GM19467 (cell line): ENCODE results near the gene ERCC6L.
A peak's percentile ranks its signal among the peaks of the same experiment; 100 is the strongest.
"Not testable (repeated sequence)": the region's sequence is repeated elsewhere in the genome, so short reads cannot be mapped to it uniquely, and the experiment has no call there.

Experiments used
- ATAC-seq: cut with Tn5 transposase; IDR thresholded peaks from one replicate; pipeline ENCODE4 v1.9.1; 2021; ENCODE audit warnings: mild to moderate bottlenecking, moderate library complexity; ENCODE audit not compliant: unreplicated experiment

ERCC6L gene

DNA sequence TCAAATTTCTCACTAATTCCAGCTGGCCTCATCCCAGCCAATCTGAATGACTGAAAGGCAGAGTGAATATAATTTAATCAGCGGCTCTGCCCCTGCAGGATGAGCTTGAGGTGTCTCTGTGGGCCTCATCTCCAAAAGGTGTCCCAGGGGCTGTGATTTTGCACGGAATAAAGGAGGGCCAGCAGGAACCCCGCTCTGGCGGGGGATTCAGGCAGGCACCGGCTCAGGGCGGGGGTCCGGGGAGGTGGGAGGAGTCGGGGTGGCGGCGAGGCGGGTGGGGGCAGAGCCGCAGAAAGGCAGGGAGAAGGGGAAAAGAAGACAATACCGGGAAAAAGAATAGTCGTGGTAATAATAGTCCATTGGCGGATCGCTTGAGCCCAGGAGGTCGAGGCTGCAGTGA, 16.0 kb upstream of the ERCC6L start:
- no peak for ATAC-seq

DNA sequence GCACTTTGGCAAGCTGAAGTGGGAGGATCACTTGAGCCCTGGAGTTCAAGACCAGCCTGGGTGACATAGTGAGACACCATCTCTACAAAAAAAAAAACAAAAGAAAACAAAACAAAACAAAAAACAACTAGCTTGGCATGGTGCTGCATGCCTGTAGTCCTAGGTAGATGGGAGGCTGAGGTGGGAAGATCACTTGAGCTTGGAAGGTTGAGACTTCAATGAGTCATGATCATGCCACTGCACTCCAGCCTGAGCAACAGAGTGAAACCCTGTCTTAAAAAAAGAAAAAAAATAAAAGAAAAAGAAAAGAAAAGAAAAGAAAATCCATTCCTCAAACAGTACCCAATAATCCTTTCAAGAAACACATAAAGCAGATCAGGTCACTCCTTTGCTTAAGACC, 14.9 kb upstream of the ERCC6L start:
- no peak for ATAC-seq

DNA sequence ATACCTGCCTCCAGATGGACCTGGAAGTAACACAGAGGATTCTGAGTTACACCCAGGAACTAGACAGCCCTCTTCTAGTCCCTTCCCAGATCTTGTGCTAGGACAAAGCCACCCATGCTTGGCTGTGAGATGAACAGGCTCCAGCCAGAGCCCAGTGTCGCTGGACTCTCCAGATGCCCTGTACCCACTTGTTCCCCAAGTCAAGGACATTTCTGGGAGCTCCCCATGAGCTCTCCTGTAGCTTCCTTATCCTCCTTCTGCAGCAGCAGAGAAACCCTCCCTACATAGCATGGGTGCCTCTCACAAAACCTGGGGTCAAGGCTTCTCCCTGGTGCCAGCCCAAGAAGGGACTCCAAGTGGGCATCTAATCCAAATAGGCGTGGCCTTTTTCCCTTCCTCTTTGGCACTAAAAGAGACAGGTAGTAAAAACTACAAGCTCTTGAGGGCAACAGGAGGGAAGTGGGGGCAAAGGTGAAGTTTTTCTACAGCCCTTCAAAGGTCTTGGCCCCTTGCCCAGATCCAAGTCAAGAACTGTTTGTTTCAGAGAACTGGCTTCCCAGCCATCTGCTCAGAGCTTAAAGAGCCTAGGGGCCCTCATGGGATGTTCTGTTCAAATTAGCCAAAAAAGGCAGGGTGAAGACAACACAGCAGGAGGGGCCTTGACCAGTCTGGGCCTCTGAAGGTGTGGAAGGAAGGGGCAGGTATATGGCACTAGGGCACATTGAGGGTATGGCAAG, 8.5 kb upstream of the ERCC6L start:
- ATAC-seq, result no peak

DNA sequence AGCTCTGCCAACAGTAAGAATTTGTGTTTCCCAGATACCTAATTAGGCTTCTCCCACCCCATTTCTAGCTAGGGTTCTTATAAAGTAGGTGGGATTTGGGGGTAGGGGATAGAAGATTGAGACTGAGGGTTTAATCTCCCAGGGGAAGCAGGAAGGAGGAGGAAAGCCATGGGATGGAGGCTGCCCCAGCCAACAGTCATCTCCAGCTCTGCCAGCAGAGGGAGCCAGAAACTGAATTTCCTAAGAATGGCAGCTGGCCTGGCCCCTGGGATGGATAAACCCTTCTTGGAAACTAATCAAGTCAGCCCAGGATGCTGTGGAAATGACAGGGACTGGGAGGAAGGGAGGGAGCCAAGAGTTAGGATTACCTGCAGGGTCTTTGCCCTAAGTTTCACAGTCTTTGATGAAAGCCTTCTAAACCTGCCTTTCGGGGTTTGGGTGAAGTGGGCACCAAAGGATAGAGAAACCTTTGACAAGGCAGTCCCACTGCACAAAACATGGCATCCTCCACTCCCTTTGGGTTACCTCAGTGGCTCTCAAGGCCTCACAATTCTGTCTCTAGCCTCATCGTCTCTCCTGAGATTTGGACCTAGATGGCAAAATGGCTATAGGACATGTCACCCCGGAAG, 6.7 kb upstream of the ERCC6L start:
- no peak for ATAC-seq

DNA sequence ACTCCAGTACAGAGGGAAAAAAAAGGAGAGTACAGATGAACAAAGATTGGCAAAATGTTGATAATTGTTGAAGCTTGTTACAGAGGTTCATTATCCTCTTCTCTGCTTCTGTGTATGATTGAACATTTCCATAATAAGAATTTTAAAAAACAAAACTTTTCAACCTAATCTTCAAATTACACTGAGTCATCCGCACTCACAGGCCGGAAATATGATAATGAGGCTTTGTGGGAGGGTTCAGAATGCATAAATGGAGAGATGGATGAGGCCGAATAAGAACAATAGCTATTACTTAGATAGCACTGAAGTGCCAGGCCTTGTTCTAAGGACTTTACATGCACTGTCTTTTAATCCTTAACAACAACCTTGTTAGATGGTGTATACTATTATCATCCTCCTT, 4.6 kb upstream of the ERCC6L start:
- ATAC-seq, result no peak

DNA sequence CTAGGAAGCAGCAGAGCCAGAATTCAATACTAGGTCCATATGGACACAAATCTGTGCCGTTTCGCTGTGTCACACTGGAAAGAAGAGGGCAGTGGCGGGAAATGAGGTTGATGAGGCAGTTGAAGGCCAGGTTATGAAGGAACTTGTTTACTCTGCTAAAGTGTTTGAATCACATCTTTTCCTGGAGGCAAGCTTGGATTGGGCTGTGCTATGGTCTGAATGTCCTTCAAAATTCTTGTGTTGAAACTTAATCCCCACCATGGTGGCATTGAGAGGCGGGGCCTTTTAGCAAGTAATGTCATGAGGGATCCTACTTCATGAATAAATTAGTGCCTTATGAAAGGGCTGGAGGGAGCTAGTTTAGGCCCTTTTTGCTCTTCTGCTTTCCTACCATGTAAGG, 2.1 kb upstream of the ERCC6L start:
- no peak for ATAC-seq

DNA sequence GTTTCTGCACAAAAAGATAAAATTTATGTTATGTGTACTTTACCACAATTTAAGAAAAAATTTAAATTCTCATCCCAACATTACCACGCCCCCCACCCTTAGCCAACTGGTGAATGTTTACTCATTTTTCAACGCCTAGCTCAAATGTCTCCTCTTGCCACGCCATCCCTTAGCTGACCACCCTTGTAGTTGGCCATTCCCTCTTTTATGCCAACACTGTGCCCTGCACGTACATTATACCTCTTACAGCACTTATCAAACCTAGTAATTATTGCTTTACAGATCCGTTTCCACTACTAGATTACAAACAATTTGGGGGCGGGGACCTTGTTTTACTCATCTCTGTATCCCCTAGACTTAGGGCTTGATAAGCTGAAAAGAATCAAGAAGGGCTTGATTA, 644 bp downstream of the ERCC6L start:
- no peak for ATAC-seq

DNA sequence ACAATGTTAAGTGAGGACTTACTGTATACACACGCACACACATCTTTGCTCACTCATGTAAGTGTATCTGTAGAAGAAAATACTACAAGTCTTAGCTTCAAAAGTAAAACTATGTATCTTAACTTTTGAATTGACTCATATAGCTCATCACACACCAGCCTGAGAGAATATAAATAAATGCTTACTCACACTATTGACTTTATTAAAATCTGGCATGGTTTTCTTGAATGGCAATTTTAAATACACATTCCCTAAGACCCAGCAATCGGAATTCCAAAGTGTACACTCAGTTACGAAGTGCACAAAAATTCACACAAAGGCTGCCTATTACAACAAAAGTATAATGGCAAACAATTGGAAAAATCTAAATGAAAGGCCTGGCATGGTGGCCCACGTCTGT, 2.0 kb downstream of the ERCC6L start:
- no peak for ATAC-seq

DNA sequence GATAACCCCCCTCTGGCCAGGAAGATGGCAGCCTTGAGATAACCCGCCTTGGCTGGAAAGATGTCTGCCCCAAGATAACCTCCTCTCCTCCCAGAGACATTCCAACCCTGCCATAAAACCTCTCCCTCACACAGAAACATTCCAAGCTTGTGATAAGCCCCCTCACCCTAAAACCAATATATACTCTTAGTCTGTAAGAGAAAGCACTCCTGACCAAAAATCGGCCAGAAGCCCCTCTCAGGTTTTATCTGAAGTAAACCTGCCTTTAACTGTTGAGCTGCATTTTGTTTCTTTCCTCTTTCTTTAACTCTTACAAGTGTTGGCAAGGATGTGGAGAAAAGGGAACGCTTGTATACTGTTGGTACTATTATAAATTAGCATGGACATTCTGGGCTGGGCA, 8.5 kb downstream of the ERCC6L start:
- no peak for ATAC-seq

DNA sequence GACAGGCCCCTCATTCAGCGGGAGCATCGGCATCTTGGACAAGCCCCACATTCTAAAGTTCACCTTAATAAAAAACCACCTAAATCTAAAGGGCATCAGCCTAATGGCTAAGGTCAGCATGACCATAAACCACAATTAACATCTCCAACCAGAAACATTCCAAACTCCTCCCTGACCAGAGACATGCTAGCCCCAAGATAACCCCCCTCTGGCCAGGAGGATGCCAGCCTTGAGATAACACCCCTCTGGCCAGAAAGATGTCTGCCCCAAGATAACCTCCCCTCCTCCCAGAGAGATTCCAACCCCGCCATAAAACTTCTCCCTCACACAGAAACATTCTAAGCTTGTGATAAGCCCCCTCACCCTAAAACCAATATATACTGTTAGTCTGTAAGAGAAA, 18.5 kb downstream of the ERCC6L start:
- not testable (repeated sequence) for ATAC-seq

DNA sequence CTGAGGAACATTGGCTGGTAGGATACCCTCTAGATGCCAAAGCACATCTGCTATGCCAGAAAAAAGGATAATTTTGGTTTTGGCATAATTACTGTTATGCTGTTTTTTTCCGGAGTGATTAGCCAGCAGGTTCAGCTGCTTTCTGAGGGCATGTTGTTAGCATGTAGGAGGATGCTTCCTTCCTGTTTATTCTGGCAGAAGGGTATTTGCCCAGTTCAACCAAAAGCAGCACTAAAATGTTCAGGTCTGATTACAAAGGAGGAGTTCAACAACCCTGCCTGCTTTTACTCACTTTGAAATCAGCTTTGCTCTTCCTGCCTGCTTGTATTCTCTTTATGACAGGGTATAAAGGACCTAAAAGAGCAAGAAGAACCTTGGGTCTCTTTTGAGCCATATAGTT, 21.9 kb downstream of the ERCC6L start:
- ATAC-seq, result no peak

DNA sequence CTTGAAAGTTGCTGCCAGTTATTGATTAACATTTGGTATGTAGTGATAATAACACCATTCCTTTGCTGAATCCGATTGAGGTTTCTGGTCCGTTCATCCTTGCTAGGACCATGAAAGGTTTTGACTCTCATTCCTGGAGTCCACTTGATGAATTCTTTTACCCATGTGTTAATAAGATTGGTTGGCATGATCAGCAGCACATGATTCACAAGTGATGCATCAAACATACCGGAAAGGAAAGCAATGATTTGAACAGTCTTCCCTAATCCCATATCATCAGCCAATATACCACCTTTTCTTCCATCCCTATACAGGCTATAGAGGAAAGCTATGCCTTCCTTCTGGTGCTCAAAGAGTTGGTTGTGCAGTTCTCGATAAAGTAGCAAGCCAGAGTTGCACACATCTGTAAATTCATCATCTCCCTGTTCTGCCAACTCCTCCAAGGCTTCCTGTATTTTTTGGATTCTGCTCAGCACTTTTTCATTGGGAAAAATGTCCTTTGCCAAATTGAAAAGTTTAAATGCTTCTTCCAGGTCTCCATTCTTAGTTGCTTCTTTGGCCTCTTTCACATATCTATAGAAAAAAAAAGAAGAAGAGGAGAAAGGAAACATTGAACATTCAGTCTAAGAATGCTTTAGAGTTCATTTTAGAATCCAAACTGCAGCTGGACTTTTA, 30.6 kb downstream of the ERCC6L start:
- no peak for ATAC-seq

DNA sequence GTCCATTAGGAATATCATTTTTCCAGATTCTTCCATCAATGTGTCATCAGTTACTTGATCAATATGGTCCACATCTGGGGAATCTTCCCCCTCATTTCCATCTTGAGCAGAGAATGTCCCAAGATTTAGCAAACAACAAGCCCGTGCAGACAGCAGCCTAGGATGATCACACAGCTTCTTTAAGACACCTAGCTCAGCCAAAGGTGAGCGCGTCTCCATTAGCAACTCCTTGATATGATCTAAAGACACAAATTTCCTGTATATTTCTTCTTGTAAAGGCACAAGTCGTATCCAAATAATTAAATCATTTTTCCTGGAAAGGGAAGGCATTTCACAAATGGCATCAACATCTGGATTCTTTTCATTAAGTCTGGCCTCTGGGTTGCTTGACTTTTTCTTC, 31.5 kb downstream of the ERCC6L start:
- ATAC-seq, result no peak

DNA sequence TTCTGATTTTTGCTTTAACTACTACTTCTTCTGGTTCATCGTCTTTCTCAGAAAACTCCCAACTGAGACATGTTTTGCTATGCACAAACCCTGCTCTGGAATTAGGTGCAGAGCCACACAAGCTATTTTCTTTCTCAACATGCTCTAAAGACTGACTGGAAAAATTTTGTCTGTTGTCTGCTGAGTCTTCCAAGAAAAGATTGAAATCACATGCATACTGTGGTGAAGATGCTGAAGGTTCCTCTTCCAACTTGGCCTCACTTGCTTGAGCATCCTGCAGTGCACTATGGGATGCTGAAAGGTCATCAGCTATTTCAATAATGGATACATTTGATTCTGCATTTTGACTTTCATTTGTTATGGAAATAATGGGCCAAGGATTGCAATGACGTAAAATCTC, 33.1 kb downstream of the ERCC6L start:
- no peak for ATAC-seq

DNA sequence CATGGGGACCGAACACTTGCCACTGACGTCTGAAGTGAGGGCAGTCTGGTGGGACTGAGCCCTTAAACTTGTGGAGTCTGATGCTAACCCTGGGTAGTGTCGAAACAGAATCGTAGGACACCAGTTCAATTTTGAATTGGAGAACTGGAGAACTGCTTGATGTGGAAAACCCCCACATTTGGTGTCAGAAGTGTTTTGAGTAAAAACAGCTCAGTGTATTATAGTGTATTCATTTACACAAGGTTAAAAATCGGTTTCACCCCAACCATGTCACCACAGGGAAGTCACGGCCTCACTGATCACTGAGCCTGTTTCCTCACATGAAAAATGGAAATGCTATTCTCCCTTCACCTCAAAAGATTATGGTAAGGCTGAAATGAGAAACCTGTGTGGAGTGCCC, 35.4 kb downstream of the ERCC6L start:
- no peak for ATAC-seq

DNA sequence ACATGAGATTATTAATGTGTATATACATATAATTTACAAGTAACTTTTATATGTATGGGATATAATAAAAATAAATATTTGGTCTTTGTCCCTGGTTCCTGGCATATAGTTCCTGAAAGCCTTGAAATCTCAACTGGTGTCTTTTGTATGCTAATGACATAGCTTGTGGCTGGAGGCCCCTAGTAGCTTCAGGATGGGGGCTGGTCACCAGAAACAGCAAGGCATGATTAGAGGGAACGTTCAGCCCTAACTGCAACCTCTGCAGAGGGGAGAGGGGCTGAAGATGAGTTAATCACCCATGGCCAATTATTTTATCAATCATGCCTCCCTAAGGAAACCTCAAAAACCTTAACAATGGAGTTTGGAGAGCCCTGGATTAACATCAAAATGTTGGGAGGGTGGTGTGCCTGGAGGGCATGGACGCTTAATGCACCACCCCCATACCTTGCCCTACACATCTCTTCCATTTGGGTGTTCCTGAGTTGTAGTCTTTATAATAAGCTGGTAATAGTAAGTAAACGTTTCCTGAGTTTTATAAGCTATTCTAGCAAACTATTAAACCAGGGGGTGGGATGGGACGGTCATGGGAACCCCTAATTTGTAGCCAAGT, 35.9 kb downstream of the ERCC6L start:
- ATAC-seq, result no peak

DNA sequence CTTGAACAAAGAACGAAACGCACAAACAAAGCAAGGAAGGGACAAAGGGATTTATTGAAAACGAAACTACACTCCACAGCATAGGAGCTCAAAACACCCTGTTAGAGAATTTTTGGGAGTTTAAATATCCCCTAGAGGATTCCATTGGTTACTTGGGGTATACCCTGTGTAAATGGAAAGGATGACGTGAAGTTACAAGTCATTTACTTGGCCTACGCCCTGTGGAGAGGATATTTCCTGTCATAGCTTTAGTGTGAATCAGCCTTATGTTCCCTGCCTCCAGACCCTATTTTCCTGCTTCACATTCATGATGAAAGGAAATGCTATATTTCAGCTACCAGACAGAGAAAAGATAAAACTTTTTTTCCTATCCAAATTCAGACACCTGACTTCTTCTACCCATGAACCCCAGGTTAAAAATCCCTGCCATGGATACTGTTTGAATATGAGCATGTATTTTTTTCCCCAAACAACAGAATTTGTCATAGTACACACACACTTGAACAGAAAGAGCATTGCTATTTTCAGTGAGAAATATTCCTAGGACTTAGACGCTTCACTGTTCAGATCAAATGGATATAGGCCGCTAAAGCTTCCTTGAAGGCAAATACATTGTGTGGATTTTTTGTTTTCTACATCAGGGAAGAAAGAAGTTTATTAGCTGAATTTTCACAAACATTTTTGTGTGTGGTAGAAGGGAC, 36.8 kb downstream of the ERCC6L start:
- ATAC-seq, result no peak

DNA sequence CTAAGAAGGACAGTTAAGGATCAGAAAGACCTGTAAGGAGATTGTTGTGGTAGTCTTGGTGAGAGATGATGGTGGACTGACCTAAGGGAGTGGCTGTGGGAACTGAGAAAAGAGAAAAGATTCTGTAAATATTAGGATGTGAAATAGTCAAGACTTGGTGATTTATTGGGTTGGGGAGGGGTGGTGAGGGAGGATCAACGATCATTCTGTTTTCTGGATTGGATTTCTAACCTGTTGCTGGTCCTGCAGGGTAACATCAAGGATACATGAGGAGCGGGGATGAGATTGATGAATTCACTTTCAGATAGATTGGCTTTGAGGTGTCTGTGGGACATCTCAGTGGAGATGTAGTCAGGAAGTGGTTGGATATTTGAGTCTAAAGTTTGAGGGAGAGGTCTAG, 55.9 kb downstream of the ERCC6L start:
- no peak for ATAC-seq

DNA sequence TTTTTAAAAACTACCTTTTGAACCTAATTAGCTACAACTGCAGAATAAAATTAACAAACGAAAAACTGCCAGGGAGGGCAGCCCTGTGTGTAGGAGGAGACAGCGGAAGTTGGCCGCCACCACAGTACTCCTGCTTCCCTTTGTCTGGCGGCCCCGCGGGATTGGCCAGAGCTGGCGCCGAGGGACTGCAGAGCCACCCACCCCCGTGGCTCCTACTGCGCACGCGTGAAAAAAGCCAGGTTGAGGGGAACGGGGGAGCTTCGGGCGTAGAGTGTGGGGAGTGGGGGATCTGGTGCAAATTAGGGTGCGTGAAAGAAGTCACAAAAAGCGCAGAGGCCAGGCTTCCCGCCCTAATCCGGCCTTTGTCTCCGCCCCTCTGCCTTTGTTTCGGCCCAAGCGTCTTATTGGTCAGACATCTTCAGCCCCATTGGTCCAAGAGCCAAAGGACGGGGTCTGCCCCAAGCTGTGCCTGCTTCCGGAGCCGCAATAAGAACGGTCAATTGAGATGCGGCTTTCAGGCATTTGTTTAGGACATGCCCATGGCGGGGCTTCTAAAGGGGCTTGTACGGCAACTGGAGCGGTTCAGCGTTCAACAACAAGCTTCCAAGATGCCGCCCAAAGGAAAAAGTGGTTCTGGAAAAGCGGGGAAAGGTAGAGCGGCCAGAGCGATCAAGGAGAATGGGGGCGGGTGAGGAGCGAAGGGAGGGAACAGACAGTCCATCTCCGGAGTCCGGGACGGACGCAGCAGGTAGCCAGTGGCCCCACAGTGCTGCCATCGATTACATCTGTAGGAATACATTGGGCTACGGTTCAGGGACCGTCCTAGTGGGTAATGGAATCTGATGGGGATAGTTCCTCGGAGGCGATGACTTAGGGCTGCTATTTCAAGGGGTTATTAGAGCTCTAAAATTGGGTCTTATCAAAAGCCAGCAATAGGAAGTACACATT, 57.4 kb downstream of the ERCC6L start, which contains the start of gene PIN4:
PIN4 (plus strand) TSS at position 580 of the 948 bp plus-strand sequence; CDS start at position 609, 29 bp downstream.
- peak; percentile 92 for ATAC-seq

DNA sequence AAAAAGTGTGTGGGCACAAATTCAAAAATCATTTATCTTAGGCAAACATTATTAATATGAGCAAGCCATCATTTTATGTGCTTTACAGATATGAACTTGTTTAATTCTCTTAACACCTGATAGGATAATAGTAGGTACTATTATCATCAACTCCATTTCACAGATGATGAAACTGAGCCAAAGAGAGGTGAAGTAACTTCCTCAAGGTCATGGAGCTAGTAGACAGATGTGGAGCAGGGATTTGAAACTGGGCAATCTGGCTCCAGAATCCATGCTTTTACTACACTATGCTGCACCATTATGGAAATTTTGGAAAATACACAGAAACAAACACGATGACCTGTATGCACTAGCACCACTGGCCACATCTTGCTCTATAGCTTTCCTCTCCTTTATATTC, 58.3 kb downstream of the ERCC6L start:
- no peak for ATAC-seq
